ENCODE measurements around the gene OR14I1. TPM values are rescaled to one million over a fixed set of nuclear protein-coding genes. Genes with fewer than 3 reads are reported as not detected.

OR14I1 gene
- not detected for polyA plus RNA-seq (2012; ENCODE audit: insufficient read length, low read depth)

GRCh38 chr1:248702714-248703113, at the start of gene OR14I1:
Gene OR14I1, minus strand, starts transcription at chr1:248702766.
- TF ChIP-seq REST (IDR thresholded peaks at IDR 0.05; ENCODE audit: insufficient read depth in 1 of 2, low read depth in 2 of 2, low read length in 2 of 2) = no peak
- TF ChIP-seq POLR2AphosphoS5 (IDR thresholded peaks at IDR 0.05; ENCODE audit: low read depth, low read length) = no peak
- TF ChIP-seq TAF1 (IDR thresholded peaks at IDR 0.05; ENCODE audit: borderline replicate concordance, insufficient read depth, low read length) = no peak
- no peak for TF ChIP-seq FOXP2 (optimal IDR thresholded peaks at IDR 0.05; ENCODE audit: borderline replicate concordance, extremely low read depth, extremely low read length, insufficient read depth)
- no peak for TF ChIP-seq SIN3A (IDR thresholded peaks at IDR 0.05; ENCODE audit: borderline replicate concordance, insufficient read depth, low read length)

- no peak for TF ChIP-seq POLR2AphosphoS5 (IDR thresholded peaks at IDR 0.05; ENCODE audit: low read depth, low read length)
Observed at GRCh38 chr1:248751635-248752034, 49.1 kb upstream of the OR14I1 start.

DNA sequence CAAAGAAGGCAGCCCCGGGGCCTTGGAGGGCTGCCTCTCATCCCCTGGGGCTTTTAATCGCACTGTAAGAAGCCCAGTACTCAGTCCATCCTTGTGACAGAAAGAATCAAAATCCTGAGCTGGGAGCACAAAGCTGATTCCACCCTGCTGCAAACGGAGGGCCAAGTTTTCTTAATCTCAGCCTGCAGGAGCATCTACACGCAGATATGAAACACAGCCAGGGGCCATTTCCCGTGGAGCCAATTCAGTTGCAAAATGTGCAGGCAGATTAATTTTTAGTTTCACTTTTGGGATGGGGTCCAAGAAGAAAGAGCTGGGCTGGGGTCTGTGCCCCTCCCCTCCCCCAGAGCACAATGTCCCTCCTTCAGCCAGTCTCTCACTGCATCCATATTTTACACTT, 48.6 kb upstream of the OR14I1 start:
- no peak for TF ChIP-seq TAF1 (IDR thresholded peaks at IDR 0.05; ENCODE audit: borderline replicate concordance, insufficient read depth, low read length)
- no peak for TF ChIP-seq SIN3A (IDR thresholded peaks at IDR 0.05; ENCODE audit: borderline replicate concordance, insufficient read depth, low read length)
- TF ChIP-seq POLR2AphosphoS5 (IDR thresholded peaks at IDR 0.05; ENCODE audit: low read depth, low read length) = no peak
- no peak for TF ChIP-seq FOXP2 (optimal IDR thresholded peaks at IDR 0.05; ENCODE audit: borderline replicate concordance, extremely low read depth, extremely low read length, insufficient read depth)
- no peak for TF ChIP-seq REST (IDR thresholded peaks at IDR 0.05; ENCODE audit: insufficient read depth in 1 of 2, low read depth in 2 of 2, low read length in 2 of 2)

- TF ChIP-seq REST (IDR thresholded peaks at IDR 0.05; ENCODE audit: insufficient read depth in 1 of 2, low read depth in 2 of 2, low read length in 2 of 2) (no peak), TAF1 (IDR thresholded peaks at IDR 0.05; ENCODE audit: borderline replicate concordance, insufficient read depth, low read length) (no peak), POLR2AphosphoS5 (IDR thresholded peaks at IDR 0.05; ENCODE audit: low read depth, low read length) (no peak), SIN3A (IDR thresholded peaks at IDR 0.05; ENCODE audit: borderline replicate concordance, insufficient read depth, low read length) (no peak), FOXP2 (optimal IDR thresholded peaks at IDR 0.05; ENCODE audit: borderline replicate concordance, extremely low read depth, extremely low read length, insufficient read depth) (no peak)
Observed at GRCh38 chr1:248750496-248750895, 47.9 kb upstream of the OR14I1 start.

DNA sequence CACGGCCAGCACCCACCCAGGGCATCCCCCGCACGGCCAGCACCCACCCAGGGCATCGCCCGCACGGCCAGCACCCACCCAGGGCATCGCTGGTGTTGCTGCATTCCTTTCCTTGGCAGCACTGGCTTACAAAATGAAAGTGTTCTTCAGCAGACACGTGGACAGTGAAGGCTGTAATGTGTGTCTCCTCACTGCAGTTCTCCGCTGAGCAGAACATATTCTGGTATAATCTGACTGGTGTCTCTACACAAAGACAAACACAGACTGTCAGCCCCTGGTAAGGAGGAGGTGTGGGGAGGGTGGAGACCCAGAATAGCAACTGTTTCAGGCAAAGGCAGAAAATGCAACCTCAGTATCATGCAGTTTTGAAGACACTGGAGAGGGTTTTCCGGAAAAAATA, 45.6 kb upstream of the OR14I1 start:
- no peak for TF ChIP-seq POLR2AphosphoS5 (IDR thresholded peaks at IDR 0.05; ENCODE audit: low read depth, low read length)
- TF ChIP-seq SIN3A (IDR thresholded peaks at IDR 0.05; ENCODE audit: borderline replicate concordance, insufficient read depth, low read length) = no peak
- TF ChIP-seq FOXP2 (optimal IDR thresholded peaks at IDR 0.05; ENCODE audit: borderline replicate concordance, extremely low read depth, extremely low read length, insufficient read depth) = no peak
- TF ChIP-seq REST (IDR thresholded peaks at IDR 0.05; ENCODE audit: insufficient read depth in 1 of 2, low read depth in 2 of 2, low read length in 2 of 2) = no peak
- TF ChIP-seq TAF1 (IDR thresholded peaks at IDR 0.05; ENCODE audit: borderline replicate concordance, insufficient read depth, low read length) = no peak

Data from PFSK-1 (cell line).